ENCODE measurements around the gene P4HA2. TPM values are rescaled to one million over a fixed set of nuclear protein-coding genes. Genes with fewer than 3 reads are reported as not detected.

The P4HA2 gene
- total and polyA plus RNA-seq, 3 donors from 2014 or later: 20.4 to 25.4 (median 22.8) TPM

- Histone ChIP-seq H3K4me3 (no peak overlapping the region), H3K27ac (no peak overlapping the region), H3K27me3 (no peaks in the 10 kb centered on the region), H3K4me1 (peaks cover 22% of the 10 kb centered on the region), H3K9me3 (no peaks in the 10 kb centered on the region), H3K36me3 (ENCODE audit: low read depth, missing control alignments) (no peaks in the 10 kb centered on the region)
- intact Hi-C loops (cut with DNase I; ENCODE audit: low total_unique reads): no loop called here
- 63 to 85% methylated on average over 1 of the region's 1 CpG for WGBS, 2 donors
- DNase-seq: no peak
- TF ChIP-seq, protein P1, sequence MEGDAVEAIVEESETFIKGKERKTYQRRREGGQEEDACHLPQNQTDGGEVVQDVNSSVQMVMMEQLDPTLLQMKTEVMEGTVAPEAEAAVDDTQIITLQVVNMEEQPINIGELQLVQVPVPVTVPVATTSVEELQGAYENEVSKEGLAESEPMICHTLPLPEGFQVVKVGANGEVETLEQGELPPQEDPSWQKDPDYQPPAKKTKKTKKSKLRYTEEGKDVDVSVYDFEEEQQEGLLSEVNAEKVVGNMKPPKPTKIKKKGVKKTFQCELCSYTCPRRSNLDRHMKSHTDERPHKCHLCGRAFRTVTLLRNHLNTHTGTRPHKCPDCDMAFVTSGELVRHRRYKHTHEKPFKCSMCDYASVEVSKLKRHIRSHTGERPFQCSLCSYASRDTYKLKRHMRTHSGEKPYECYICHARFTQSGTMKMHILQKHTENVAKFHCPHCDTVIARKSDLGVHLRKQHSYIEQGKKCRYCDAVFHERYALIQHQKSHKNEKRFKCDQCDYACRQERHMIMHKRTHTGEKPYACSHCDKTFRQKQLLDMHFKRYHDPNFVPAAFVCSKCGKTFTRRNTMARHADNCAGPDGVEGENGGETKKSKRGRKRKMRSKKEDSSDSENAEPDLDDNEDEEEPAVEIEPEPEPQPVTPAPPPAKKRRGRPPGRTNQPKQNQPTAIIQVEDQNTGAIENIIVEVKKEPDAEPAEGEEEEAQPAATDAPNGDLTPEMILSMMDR (IDR thresholded peaks at IDR 0.05): no peak
Measured at GRCh38 chr5:132224716-132225115, 2.9 kb downstream of the P4HA2 start.

GRCh38 chr5:132223861-132224260, 3.8 kb downstream of the P4HA2 start:
- WGBS, 2 donors: 100% methylated on average over 2 of the region's 2 CpGs
- intact Hi-C loops (cut with DNase I; ENCODE audit: low total_unique reads): no loop called here
- Histone ChIP-seq H3K27me3 (no peaks in the 10 kb centered on the region), H3K9me3 (no peaks in the 10 kb centered on the region), H3K27ac (no peak overlapping the region), H3K4me3 (no peak overlapping the region), H3K4me1 (peaks cover 22% of the 10 kb centered on the region), H3K36me3 (ENCODE audit: low read depth, missing control alignments) (no peaks in the 10 kb centered on the region)
- DNase-seq: no peak
- TF ChIP-seq, protein P1 (IDR thresholded peaks at IDR 0.05): no peak
- TF ChIP-seq POLR2A (IDR thresholded peaks at IDR 0.05): no peak

DNA sequence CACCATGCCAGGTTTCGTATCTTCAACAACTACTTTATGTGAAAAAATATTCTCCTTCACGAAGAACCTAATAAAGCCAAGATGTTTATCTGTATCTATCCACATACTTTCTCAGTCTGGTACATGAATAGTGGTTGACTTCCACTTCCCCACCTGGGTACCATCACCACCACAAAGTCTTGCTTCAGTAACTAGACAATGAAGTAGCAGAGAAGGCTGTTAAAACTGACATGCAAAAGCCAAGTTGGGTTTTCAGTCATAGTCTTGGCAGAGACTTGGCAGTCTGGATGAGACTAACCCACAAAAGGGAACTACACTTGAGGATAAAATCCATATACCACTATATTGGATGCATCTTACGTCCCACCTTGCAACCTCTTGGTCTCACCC, 5.0 kb downstream of the P4HA2 start:
- no peak for DNase-seq
- Histone ChIP-seq H3K4me3 (no peak overlapping the region), H3K9me3 (no peaks in the 10 kb centered on the region), H3K36me3 (ENCODE audit: low read depth, missing control alignments) (no peaks in the 10 kb centered on the region), H3K4me1 (peaks cover 22% of the 10 kb centered on the region), H3K27ac (no peak overlapping the region), H3K27me3 (no peaks in the 10 kb centered on the region)
- WGBS, 2 donors: 82 to 92% methylated on average over 3 of the region's 3 CpGs
- TF ChIP-seq, protein P1 (IDR thresholded peaks at IDR 0.05): no peak
- TF ChIP-seq POLR2A (IDR thresholded peaks at IDR 0.05): no peak
- intact Hi-C loops (cut with DNase I; ENCODE audit: low total_unique reads): no loop called here

- intact Hi-C loops (cut with DNase I; ENCODE audit: low total_unique reads): no loop called here
- no peak for TF ChIP-seq POLR2A (IDR thresholded peaks at IDR 0.05)
- TF ChIP-seq, protein P1 (IDR thresholded peaks at IDR 0.05): no peak
- Histone ChIP-seq H3K4me1 (peaks cover 21% of the 10 kb centered on the region), H3K27ac (peak overlapping the region; percentile 8 to 54), H3K36me3 (ENCODE audit: low read depth, missing control alignments) (no peaks in the 10 kb centered on the region), H3K9me3 (no peaks in the 10 kb centered on the region), H3K27me3 (no peaks in the 10 kb centered on the region), H3K4me3 (no peak overlapping the region)
- WGBS, 2 donors: 46 to 54% methylated on average over 5 to 7 of the region's 7 CpGs
- DNase-seq: peak; percentile 79
Measured at GRCh38 chr5:132221781-132222648, 5.6 kb downstream of the P4HA2 start.

DNA sequence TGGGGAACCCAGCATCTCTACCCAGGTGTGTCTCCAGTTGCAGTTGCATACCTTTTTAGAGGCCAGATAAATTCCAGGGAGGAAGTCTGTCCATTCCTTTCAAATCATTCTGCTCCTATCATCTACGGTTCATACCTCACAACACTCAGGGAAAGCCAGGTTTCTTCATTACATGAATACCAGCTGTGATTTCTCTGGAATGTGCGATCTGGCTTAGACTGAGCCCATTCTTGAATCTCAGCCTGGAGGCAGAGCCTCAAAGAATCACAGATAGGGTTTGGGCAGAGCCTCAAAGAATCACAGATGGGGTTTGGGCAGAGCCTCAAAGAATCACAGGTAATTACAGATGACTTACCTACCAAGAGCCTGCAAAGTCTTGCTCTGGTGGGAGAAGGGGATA, 7.2 kb downstream of the P4HA2 start:
- DNase-seq: no peak
- Histone ChIP-seq H3K36me3 (ENCODE audit: low read depth, missing control alignments) (no peaks in the 10 kb centered on the region), H3K4me1 (peaks cover 16% of the 10 kb centered on the region), H3K27ac (no peak overlapping the region), H3K4me3 (no peak overlapping the region), H3K27me3 (no peaks in the 10 kb centered on the region), H3K9me3 (no peaks in the 10 kb centered on the region)
- WGBS, 2 donors: 73 to 80% methylated on average over 2 of the region's 2 CpGs
- TF ChIP-seq, protein P1 (IDR thresholded peaks at IDR 0.05): no peak
- TF ChIP-seq POLR2A (IDR thresholded peaks at IDR 0.05): no peak
- intact Hi-C loops (cut with DNase I; ENCODE audit: low total_unique reads): no loop called here

Data from testis (tissue), 3 donors.